GM23248 (cell line): ENCODE results near the gene PTPRN2. TPM values are rescaled to one million over a fixed set of nuclear protein-coding genes. Genes with fewer than 3 reads are reported as not detected.

ENCODE experiments used
- DNase-seq: peaks from one replicate; pipeline ENCODE4 v3.0.0-alpha.2; 2015
- H2AFZ ChIP-seq: fragments of 200-600 bp; sonication (generic); 2 replicates; pipeline ENCODE4 v1.6.1; 2016; ENCODE audit warnings: antibody characterized with exemption
- H3F3A ChIP-seq: fragments of 200-600 bp; sonication (generic); 2 replicates; pipeline ENCODE4 v1.6.1; 2016; ENCODE audit warnings: mild to moderate bottlenecking, antibody characterized with exemption, mixed run types; ENCODE audit not compliant: insufficient read depth
- H3K27ac ChIP-seq: fragments of 200-600 bp; sonication (generic); 2 replicates; pipeline ENCODE4 v1.5.1; 2016; ENCODE audit warnings: mild to moderate bottlenecking
- H3K27me3 ChIP-seq: fragments of 200-600 bp; sonication (generic); replicated peaks from 2 replicates; pipeline ENCODE4 v1.6.1; 2016; ENCODE audit warnings: mild to moderate bottlenecking; ENCODE audit not compliant: insufficient read depth
- H3K36me3 ChIP-seq: fragments of 200-600 bp; sonication (generic); 2 replicates; pipeline ENCODE4 v1.6.1; 2016; ENCODE audit warnings: low read depth, mild to moderate bottlenecking
- H3K4me1 ChIP-seq: fragments of 200-600 bp; sonication (generic); 2 replicates; pipeline ENCODE4 v1.6.1; 2016; ENCODE audit warnings: mild to moderate bottlenecking; ENCODE audit not compliant: insufficient read depth
- H3K4me2 ChIP-seq: fragments of 200-600 bp; sonication (generic); one replicate; pipeline ENCODE4 v1.6.1; 2016; ENCODE audit warnings: mild to moderate bottlenecking; ENCODE audit not compliant: unreplicated experiment
- H3K4me3 ChIP-seq: fragments of 200-600 bp; sonication (generic); 2 replicates; pipeline ENCODE4 v1.5.1; 2016; ENCODE audit warnings: mild to moderate bottlenecking
- H3K79me2 ChIP-seq: fragments of 200-600 bp; sonication (generic); 2 replicates; pipeline ENCODE4 v1.6.1; 2016; ENCODE audit warnings: mild to moderate bottlenecking; ENCODE audit not compliant: insufficient read depth
- H3K9ac ChIP-seq: fragments of 200-600 bp; sonication (generic); 2 replicates; pipeline ENCODE4 v1.6.1; 2016; ENCODE audit warnings: mild to moderate bottlenecking
- H3K9me2 ChIP-seq: fragments of 200-600 bp; sonication (generic); 2 replicates; pipeline ENCODE4 v1.6.1; 2016; ENCODE audit warnings: mixed run types, mild to moderate bottlenecking, moderate library complexity; ENCODE audit not compliant: insufficient read depth
- H3K9me3 ChIP-seq: fragments of 200-600 bp; sonication (generic); one replicate; pipeline ENCODE4 v1.6.1; 2017; ENCODE audit warnings: low read depth
- H4K20me1 ChIP-seq: fragments of 200-600 bp; sonication (generic); 2 replicates; pipeline ENCODE4 v1.6.0; 2016; ENCODE audit not compliant: insufficient read depth
- EZH2 ChIP-seq: fragments of 200-600 bp; sonication (generic); IDR thresholded peaks from 2 replicates; pipeline ENCODE4 v1.6.1; 2018; ENCODE audit warnings: antibody characterized with exemption, mild to moderate bottlenecking; ENCODE audit not compliant: insufficient read depth, poor library complexity, severe bottlenecking
- EZH2phosphoT487 ChIP-seq: fragments of 200-600 bp; sonication (generic); IDR thresholded peaks from 2 replicates; pipeline ENCODE4 v1.6.1; 2018; ENCODE audit warnings: antibody characterized with exemption, moderate library complexity, mild to moderate bottlenecking, low read depth; ENCODE audit not compliant: insufficient read depth
- WGBS, 2 experiments: methylation state at CpG; one replicate each; pipeline ENCODE4 v1.1.6; 2015 to 2017; ENCODE audit warnings: low lambda C conversion rate in 2 of 2, low coverage in 1 of 2; ENCODE audit errors: missing lambda C conversion rate in 2 of 2; 5-methylcytosine and 5-hydroxymethylcytosine counted together
- in situ Hi-C: fragments of 300-500 bp; cut with MboI; formaldehyde crosslinking; loops from 2 replicates; pipeline ENCODE4 v1.15.0; 2020
- polyA plus RNA-seq: library from polyadenylated mRNA; unstranded; fragments of >200 nt; fragmentation: Nextera tagmentation; extraction: Ambion mirVana; gene quantifications from 2 replicates; pipeline ENCODE4 v1.2.1, GENCODE V29; 2016
- total RNA-seq: library from RNA; depleted of rRNA; stranded (reverse); fragments of >200 nt; shearing (Covaris generic); gene quantifications from 2 replicates; pipeline ENCODE4 v1.2.3, GENCODE V29; 2014

PTPRN2 gene
- total and polyA plus RNA-seq, 2 experiments from 2014 or later = 0.13 TPM; not detected in 1

- 31 to 36% methylated on average over 15 of the region's 15 CpGs for WGBS, 2 experiments
- Histone ChIP-seq H3K9ac (no peak overlapping the region), H3K27me3 (no peaks in the 10 kb centered on the region), H3K4me3 (no peak overlapping the region), H4K20me1 (no peaks in the 10 kb centered on the region), H3K79me2 (no peaks in the 10 kb centered on the region), H3K9me2 (no peaks in the 10 kb centered on the region), H3K4me1 (no peaks in the 10 kb centered on the region), H3K27ac (no peak overlapping the region), H2AFZ (no peak overlapping the region), H3K4me2 (no peak overlapping the region), H3F3A (no peaks in the 10 kb centered on the region), H3K9me3 (no peaks in the 10 kb centered on the region), H3K36me3 (no peaks in the 10 kb centered on the region)
- DNase-seq = no peak
- TF ChIP-seq EZH2phosphoT487 (no peak), EZH2 (no peak)
- in situ Hi-C loops = no loop called here
Observed at GRCh38 chr7:158422887-158423560, 164.6 kb downstream of the PTPRN2 start.

GRCh38 chr7:158422196-158422886 is 165.3 kb downstream of the PTPRN2 start:
- no peaks in the 10 kb centered on the region for H3K79me2 ChIP-seq
- H4K20me1 ChIP-seq = no peaks in the 10 kb centered on the region
- H3K9me2 ChIP-seq = no peaks in the 10 kb centered on the region
- in situ Hi-C loops = no loop called here
- H2AFZ ChIP-seq = no peak overlapping the region
- no peak overlapping the region for H3K4me2 ChIP-seq
- no peak for DNase-seq
- no peaks in the 10 kb centered on the region for H3K27me3 ChIP-seq
- H3K27ac ChIP-seq = no peak overlapping the region
- no peak overlapping the region for H3K9ac ChIP-seq
- H3K9me3 ChIP-seq = no peaks in the 10 kb centered on the region
- H3K4me3 ChIP-seq = no peak overlapping the region
- no peak for TF ChIP-seq EZH2
- TF ChIP-seq EZH2phosphoT487 = no peak
- 44 to 51% methylated on average over 17 of the region's 17 CpGs for WGBS, 2 experiments
- H3K4me1 ChIP-seq = no peaks in the 10 kb centered on the region
- no peaks in the 10 kb centered on the region for H3K36me3 ChIP-seq
- no peaks in the 10 kb centered on the region for H3F3A ChIP-seq

- WGBS, 2 experiments = 3% methylated on average over 7 of the region's 7 CpGs
- Histone ChIP-seq H4K20me1 (no peaks in the 10 kb centered on the region), H3K4me2 (no peak overlapping the region), H3K27ac (no peak overlapping the region), H3K4me3 (no peak overlapping the region), H3K9ac (no peak overlapping the region), H3K27me3 (no peaks in the 10 kb centered on the region), H3K79me2 (no peaks in the 10 kb centered on the region), H2AFZ (no peak overlapping the region), H3K9me3 (no peaks in the 10 kb centered on the region), H3F3A (no peaks in the 10 kb centered on the region), H3K36me3 (no peaks in the 10 kb centered on the region), H3K9me2 (no peaks in the 10 kb centered on the region), H3K4me1 (no peaks in the 10 kb centered on the region)
- DNase-seq = no peak
- in situ Hi-C loops = no loop called here
- TF ChIP-seq EZH2 (no peak), EZH2phosphoT487 (no peak)
Observed at GRCh38 chr7:158421361-158421760, 166.3 kb downstream of the PTPRN2 start.

- no peak overlapping the region for H3K4me2 ChIP-seq
- no peak for DNase-seq
- no peaks in the 10 kb centered on the region for H3K9me2 ChIP-seq
- no peaks in the 10 kb centered on the region for H3K27me3 ChIP-seq
- in situ Hi-C loops = no loop called here
- no peak for TF ChIP-seq EZH2
- TF ChIP-seq EZH2phosphoT487 = no peak
- no peaks in the 10 kb centered on the region for H3K36me3 ChIP-seq
- no peak overlapping the region for H3K27ac ChIP-seq
- 29 to 39% methylated on average over 16 of the region's 16 CpGs for WGBS, 2 experiments
- H4K20me1 ChIP-seq = no peaks in the 10 kb centered on the region
- H3K79me2 ChIP-seq = no peaks in the 10 kb centered on the region
- H3K4me3 ChIP-seq = no peak overlapping the region
- H2AFZ ChIP-seq = no peak overlapping the region
- no peak overlapping the region for H3K9ac ChIP-seq
- H3F3A ChIP-seq = no peaks in the 10 kb centered on the region
- no peaks in the 10 kb centered on the region for H3K4me1 ChIP-seq
- no peaks in the 10 kb centered on the region for H3K9me3 ChIP-seq
Observed at GRCh38 chr7:158420591-158421340, 166.9 kb downstream of the PTPRN2 start.
